GM23338 (cell line): ENCODE results near the gene TRIM71. TPM values are rescaled to one million over a fixed set of nuclear protein-coding genes. Genes with fewer than 3 reads are reported as not detected.
A peak's percentile ranks its signal among the peaks of the same experiment; 100 is the strongest.

Source experiments
- ATAC-seq: fragments of 200-7000 bp; cut with Tn5 transposase; 3 replicates; pipeline ENCODE4 v1.9.1; 2020
- DNase-seq: peaks from one replicate; pipeline ENCODE4 v3.0.0-alpha.2; 2015; ENCODE audit warnings: low spot score
- H2AFZ ChIP-seq: fragments of 200-600 bp; sonication (generic); 2 replicates; pipeline ENCODE4 v1.8.0; 2016; ENCODE audit warnings: antibody characterized with exemption, mild to moderate bottlenecking, moderate library complexity
- H3F3A ChIP-seq: fragments of 200-600 bp; sonication (generic); replicated peaks from 2 replicates; pipeline ENCODE4 v1.8.0; 2017; ENCODE audit warnings: antibody characterized with exemption, mixed run types, low read depth
- H3K27ac ChIP-seq: fragments of 200-600 bp; sonication (generic); 2 replicates; pipeline ENCODE4 v1.6.1; 2016; ENCODE audit warnings: low read depth
- H3K27me3 ChIP-seq: fragments of 200-600 bp; sonication (generic); 2 replicates; pipeline ENCODE4 v1.8.0; 2016; ENCODE audit warnings: mild to moderate bottlenecking, mixed run types, moderate library complexity; ENCODE audit not compliant: insufficient read depth
- H3K36me3 ChIP-seq: fragments of 200-600 bp; sonication (generic); 2 replicates; pipeline ENCODE4 v1.8.0; 2016; ENCODE audit warnings: mild to moderate bottlenecking; ENCODE audit not compliant: insufficient read depth
- H3K4me1 ChIP-seq: fragments of 200-600 bp; sonication (generic); 2 replicates; pipeline ENCODE4 v1.8.0; 2016; ENCODE audit warnings: mild to moderate bottlenecking, moderate library complexity; ENCODE audit not compliant: insufficient read depth
- H3K4me2 ChIP-seq: fragments of 200-600 bp; sonication (generic); 2 replicates; pipeline ENCODE4 v1.7.1; 2017; ENCODE audit warnings: mixed run types
- H3K4me3 ChIP-seq: fragments of 200-600 bp; sonication (generic); 2 replicates; pipeline ENCODE4 v1.6.1; 2016; ENCODE audit warnings: mixed run types
- H3K79me2 ChIP-seq: fragments of 200-600 bp; sonication (generic); replicated peaks from 2 replicates; pipeline ENCODE4 v1.8.0; 2017; ENCODE audit warnings: mild to moderate bottlenecking; ENCODE audit not compliant: insufficient read depth
- H3K9me2 ChIP-seq: fragments of 200-600 bp; sonication (generic); 2 replicates; pipeline ENCODE4 v1.8.0; 2017; ENCODE audit not compliant: insufficient read depth
- H4K20me1 ChIP-seq: fragments of 200-600 bp; sonication (generic); replicated peaks from 2 replicates; pipeline ENCODE4 v1.8.0; 2017; ENCODE audit warnings: mild to moderate bottlenecking; ENCODE audit not compliant: insufficient read depth
- H3K27ac Mint-ChIP-seq: 2 replicates; pipeline ENCODE4 v1.8.0; 2020; ENCODE audit warnings: inconsistent platforms, mild to moderate bottlenecking, moderate library complexity, mixed read lengths
- H3K27me3 Mint-ChIP-seq: 3 replicates; pipeline ENCODE4 v1.8.0; 2022; ENCODE audit warnings: low read depth, mild to moderate bottlenecking, moderate library complexity, mixed read lengths, inconsistent platforms; ENCODE audit not compliant: insufficient read depth, poor library complexity
- H3K36me3 Mint-ChIP-seq: 3 replicates; pipeline ENCODE4 v1.8.0; 2021; ENCODE audit warnings: low read depth, mild to moderate bottlenecking, inconsistent platforms, moderate library complexity, mixed read lengths
- H3K4me1 Mint-ChIP-seq: 3 replicates; pipeline ENCODE4 v1.8.0; 2020; ENCODE audit warnings: mild to moderate bottlenecking, inconsistent platforms, mixed read lengths
- H3K4me3 Mint-ChIP-seq: 3 replicates; pipeline ENCODE4 v1.8.0; 2021; ENCODE audit warnings: moderate library complexity, mild to moderate bottlenecking, inconsistent platforms, mixed read lengths
- H3K9me3 Mint-ChIP-seq: 3 replicates; pipeline ENCODE4 v1.8.0; 2020; ENCODE audit warnings: moderate library complexity, mild to moderate bottlenecking, inconsistent platforms, mixed read lengths
- CREB1 ChIP-seq: fragments of 250-450 bp; sonication (Bioruptor Pico); IDR thresholded peaks from 2 replicates; pipeline ENCODE4 v1.5.0; 2020; ENCODE audit warnings: low read depth, mild to moderate bottlenecking, moderate library complexity
- EZH2 ChIP-seq: fragments of 200-600 bp; sonication (generic); IDR thresholded peaks from one replicate; pipeline ENCODE4 v1.8.0; 2017; ENCODE audit warnings: antibody characterized with exemption, mild to moderate bottlenecking, low read depth; ENCODE audit not compliant: unreplicated experiment
- EZH2phosphoT487 ChIP-seq: fragments of 200-600 bp; sonication (generic); IDR thresholded peaks from one replicate; pipeline ENCODE4 v1.8.1; 2018; ENCODE audit warnings: antibody characterized with exemption; ENCODE audit not compliant: unreplicated experiment
- JUNB ChIP-seq: IDR thresholded peaks from one replicate; pipeline ENCODE4 v1.6.1; 2016; ENCODE audit warnings: antibody characterized with exemption; ENCODE audit not compliant: unreplicated experiment
- NANOG ChIP-seq: IDR thresholded peaks from 2 replicates; pipeline ENCODE4 v1.6.1; 2016; ENCODE audit warnings: antibody characterized with exemption, borderline replicate concordance
- POLR2AphosphoS5 ChIP-seq: IDR thresholded peaks from 2 replicates; pipeline ENCODE4 v1.6.1; 2016; ENCODE audit warnings: antibody characterized with exemption, low read depth
- STAT1 ChIP-seq: IDR thresholded peaks from one replicate; pipeline ENCODE4 v1.6.1; 2016; ENCODE audit warnings: antibody characterized with exemption; ENCODE audit not compliant: unreplicated experiment
- ZNF114 ChIP-seq: fragments of 250-450 bp; sonication (Bioruptor Pico); IDR thresholded peaks from 2 replicates; pipeline ENCODE4 v1.5.0; 2020; ENCODE audit warnings: mild to moderate bottlenecking, moderate library complexity
- ZNF331 ChIP-seq: fragments of 250-450 bp; sonication (Bioruptor Pico); IDR thresholded peaks from 2 replicates; pipeline ENCODE4 v1.5.0; 2020; ENCODE audit warnings: low read depth, mild to moderate bottlenecking, moderate library complexity
- polyA plus RNA-seq: library from polyadenylated mRNA; unstranded; fragments of >200 nt; fragmentation: Nextera tagmentation; extraction: Ambion mirVana; gene quantifications from 2 replicates; pipeline ENCODE4 v1.2.1, GENCODE V29; 2016
- total RNA-seq: library from RNA; depleted of rRNA; stranded (reverse); fragments of >200 nt; shearing (Covaris generic); gene quantifications from 2 replicates; pipeline ENCODE4 v1.2.3, GENCODE V29; 2014
- TF ChIP-seq, protein P1 (sequence below): fragments of 250-450 bp; sonication (Bioruptor Pico); IDR thresholded peaks from 2 replicates; pipeline ENCODE4 v1.5.0; 2020; ENCODE audit warnings: mild to moderate bottlenecking, moderate library complexity
- TF ChIP-seq, protein P2 (sequence below): IDR thresholded peaks from 2 replicates; pipeline ENCODE4 v1.6.1; 2016; ENCODE audit warnings: antibody characterized with exemption
- TF ChIP-seq, protein P3 (sequence below), 2 experiments: fragments of 200-600 bp in 1 of 2; sonication (generic) in 1 of 2; conservative IDR thresholded peaks; 2 replicates each; pipeline versions ENCODE4 v1.5.1 to v1.6.1; 2016 to 2017; ENCODE audit warnings: antibody characterized with exemption in 2 of 2, low read depth in 2 of 2, mild to moderate bottlenecking in 2 of 2, moderate library complexity in 1 of 2
- TF ChIP-seq, protein P4 (sequence below): IDR thresholded peaks from one replicate; pipeline ENCODE4 v1.6.1; 2018; ENCODE audit warnings: antibody characterized with exemption; ENCODE audit not compliant: unreplicated experiment

Gene TRIM71
- total and polyA plus RNA-seq, 2 experiments from 2014 or later = 71.5 to 346 TPM

GRCh38 chr3:32780071-32780734 lies 37.6 kb upstream of the TRIM71 start:
- TF ChIP-seq POLR2AphosphoS5 (no peak), ZNF114 (CRISPR knock-in tag) (no peak), ZNF331 (CRISPR knock-in tag) (no peak), EZH2 (no peak), STAT1 (no peak), NANOG (no peak), JUNB (no peak), CREB1 (CRISPR knock-in tag) (no peak), EZH2phosphoT487 (no peak)
- TF ChIP-seq, protein P1, sequence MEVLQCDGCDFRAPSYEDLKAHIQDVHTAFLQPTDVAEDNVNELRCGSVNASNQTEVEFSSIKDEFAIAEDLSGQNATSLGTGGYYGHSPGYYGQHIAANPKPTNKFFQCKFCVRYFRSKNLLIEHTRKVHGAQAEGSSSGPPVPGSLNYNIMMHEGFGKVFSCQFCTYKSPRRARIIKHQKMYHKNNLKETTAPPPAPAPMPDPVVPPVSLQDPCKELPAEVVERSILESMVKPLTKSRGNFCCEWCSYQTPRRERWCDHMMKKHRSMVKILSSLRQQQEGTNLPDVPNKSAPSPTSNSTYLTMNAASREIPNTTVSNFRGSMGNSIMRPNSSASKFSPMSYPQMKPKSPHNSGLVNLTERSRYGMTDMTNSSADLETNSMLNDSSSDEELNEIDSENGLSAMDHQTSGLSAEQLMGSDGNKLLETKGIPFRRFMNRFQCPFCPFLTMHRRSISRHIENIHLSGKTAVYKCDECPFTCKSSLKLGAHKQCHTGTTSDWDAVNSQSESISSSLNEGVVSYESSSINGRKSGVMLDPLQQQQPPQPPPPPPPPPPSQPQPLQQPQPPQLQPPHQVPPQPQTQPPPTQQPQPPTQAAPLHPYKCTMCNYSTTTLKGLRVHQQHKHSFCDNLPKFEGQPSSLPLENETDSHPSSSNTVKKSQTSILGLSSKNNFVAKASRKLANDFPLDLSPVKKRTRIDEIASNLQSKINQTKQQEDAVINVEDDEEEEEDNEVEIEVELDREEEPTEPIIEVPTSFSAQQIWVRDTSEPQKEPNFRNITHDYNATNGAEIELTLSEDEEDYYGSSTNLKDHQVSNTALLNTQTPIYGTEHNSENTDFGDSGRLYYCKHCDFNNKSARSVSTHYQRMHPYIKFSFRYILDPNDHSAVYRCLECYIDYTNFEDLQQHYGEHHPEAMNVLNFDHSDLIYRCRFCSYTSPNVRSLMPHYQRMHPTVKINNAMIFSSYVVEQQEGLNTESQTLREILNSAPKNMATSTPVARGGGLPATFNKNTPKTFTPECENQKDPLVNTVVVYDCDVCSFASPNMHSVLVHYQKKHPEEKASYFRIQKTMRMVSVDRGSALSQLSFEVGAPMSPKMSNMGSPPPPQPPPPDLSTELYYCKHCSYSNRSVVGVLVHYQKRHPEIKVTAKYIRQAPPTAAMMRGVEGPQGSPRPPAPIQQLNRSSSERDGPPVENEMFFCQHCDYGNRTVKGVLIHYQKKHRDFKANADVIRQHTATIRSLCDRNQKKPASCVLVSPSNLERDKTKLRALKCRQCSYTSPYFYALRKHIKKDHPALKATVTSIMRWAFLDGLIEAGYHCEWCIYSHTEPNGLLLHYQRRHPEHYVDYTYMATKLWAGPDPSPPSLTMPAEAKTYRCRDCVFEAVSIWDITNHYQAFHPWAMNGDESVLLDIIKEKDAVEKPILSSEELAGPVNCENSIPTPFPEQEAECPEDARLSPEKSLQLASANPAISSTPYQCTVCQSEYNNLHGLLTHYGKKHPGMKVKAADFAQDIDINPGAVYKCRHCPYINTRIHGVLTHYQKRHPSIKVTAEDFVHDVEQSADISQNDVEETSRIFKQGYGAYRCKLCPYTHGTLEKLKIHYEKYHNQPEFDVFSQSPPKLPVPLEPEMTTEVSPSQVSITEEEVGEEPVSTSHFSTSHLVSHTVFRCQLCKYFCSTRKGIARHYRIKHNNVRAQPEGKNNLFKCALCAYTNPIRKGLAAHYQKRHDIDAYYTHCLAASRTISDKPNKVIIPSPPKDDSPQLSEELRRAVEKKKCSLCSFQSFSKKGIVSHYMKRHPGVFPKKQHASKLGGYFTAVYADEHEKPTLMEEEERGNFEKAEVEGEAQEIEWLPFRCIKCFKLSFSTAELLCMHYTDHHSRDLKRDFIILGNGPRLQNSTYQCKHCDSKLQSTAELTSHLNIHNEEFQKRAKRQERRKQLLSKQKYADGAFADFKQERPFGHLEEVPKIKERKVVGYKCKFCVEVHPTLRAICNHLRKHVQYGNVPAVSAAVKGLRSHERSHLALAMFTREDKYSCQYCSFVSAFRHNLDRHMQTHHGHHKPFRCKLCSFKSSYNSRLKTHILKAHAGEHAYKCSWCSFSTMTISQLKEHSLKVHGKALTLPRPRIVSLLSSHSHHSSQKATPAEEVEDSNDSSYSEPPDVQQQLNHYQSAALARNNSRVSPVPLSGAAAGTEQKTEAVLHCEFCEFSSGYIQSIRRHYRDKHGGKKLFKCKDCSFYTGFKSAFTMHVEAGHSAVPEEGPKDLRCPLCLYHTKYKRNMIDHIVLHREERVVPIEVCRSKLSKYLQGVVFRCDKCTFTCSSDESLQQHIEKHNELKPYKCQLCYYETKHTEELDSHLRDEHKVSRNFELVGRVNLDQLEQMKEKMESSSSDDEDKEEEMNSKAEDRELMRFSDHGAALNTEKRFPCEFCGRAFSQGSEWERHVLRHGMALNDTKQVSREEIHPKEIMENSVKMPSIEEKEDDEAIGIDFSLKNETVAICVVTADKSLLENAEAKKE (CRISPR knock-in tag) = no peak
- TF ChIP-seq, protein P2, sequence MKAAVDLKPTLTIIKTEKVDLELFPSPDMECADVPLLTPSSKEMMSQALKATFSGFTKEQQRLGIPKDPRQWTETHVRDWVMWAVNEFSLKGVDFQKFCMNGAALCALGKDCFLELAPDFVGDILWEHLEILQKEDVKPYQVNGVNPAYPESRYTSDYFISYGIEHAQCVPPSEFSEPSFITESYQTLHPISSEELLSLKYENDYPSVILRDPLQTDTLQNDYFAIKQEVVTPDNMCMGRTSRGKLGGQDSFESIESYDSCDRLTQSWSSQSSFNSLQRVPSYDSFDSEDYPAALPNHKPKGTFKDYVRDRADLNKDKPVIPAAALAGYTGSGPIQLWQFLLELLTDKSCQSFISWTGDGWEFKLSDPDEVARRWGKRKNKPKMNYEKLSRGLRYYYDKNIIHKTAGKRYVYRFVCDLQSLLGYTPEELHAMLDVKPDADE = no peak
- TF ChIP-seq, protein P3, sequence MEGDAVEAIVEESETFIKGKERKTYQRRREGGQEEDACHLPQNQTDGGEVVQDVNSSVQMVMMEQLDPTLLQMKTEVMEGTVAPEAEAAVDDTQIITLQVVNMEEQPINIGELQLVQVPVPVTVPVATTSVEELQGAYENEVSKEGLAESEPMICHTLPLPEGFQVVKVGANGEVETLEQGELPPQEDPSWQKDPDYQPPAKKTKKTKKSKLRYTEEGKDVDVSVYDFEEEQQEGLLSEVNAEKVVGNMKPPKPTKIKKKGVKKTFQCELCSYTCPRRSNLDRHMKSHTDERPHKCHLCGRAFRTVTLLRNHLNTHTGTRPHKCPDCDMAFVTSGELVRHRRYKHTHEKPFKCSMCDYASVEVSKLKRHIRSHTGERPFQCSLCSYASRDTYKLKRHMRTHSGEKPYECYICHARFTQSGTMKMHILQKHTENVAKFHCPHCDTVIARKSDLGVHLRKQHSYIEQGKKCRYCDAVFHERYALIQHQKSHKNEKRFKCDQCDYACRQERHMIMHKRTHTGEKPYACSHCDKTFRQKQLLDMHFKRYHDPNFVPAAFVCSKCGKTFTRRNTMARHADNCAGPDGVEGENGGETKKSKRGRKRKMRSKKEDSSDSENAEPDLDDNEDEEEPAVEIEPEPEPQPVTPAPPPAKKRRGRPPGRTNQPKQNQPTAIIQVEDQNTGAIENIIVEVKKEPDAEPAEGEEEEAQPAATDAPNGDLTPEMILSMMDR (conservative IDR thresholded peaks at IDR 0.05; ENCODE audit: low read depth in 2 of 2) = no peak
- TF ChIP-seq, protein P4, sequence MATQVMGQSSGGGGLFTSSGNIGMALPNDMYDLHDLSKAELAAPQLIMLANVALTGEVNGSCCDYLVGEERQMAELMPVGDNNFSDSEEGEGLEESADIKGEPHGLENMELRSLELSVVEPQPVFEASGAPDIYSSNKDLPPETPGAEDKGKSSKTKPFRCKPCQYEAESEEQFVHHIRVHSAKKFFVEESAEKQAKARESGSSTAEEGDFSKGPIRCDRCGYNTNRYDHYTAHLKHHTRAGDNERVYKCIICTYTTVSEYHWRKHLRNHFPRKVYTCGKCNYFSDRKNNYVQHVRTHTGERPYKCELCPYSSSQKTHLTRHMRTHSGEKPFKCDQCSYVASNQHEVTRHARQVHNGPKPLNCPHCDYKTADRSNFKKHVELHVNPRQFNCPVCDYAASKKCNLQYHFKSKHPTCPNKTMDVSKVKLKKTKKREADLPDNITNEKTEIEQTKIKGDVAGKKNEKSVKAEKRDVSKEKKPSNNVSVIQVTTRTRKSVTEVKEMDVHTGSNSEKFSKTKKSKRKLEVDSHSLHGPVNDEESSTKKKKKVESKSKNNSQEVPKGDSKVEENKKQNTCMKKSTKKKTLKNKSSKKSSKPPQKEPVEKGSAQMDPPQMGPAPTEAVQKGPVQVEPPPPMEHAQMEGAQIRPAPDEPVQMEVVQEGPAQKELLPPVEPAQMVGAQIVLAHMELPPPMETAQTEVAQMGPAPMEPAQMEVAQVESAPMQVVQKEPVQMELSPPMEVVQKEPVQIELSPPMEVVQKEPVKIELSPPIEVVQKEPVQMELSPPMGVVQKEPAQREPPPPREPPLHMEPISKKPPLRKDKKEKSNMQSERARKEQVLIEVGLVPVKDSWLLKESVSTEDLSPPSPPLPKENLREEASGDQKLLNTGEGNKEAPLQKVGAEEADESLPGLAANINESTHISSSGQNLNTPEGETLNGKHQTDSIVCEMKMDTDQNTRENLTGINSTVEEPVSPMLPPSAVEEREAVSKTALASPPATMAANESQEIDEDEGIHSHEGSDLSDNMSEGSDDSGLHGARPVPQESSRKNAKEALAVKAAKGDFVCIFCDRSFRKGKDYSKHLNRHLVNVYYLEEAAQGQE = no peak
- Histone ChIP-seq H3F3A (peaks cover 35% of the 10 kb centered on the region), H3K27ac (peak overlapping the region; percentile 99), H2AFZ (no peak overlapping the region), H3K4me1 (peaks cover 43% of the 10 kb centered on the region), H3K36me3 (0 out of 2 replicates have a peak, but pooled peaks cover 3% of the 10 kb centered on the region), H3K27me3 (no peaks in the 10 kb centered on the region), H3K79me2 (peaks cover 48% of the 10 kb centered on the region), H3K9me2 (no peaks in the 10 kb centered on the region; the same call in 1 of the 2 replicates), H3K4me3 (peak overlapping the region; percentile 14), H3K4me2 (peak overlapping the region; percentile 67), H4K20me1 (no peaks in the 10 kb centered on the region)
- Mint-ChIP-seq H3K9me3 (no peaks in the 10 kb centered on the region; the same call in 2 of the 3 replicates), H3K4me3 (peak overlapping the region; percentile 30; the same call in 2 of the 3 replicates), H3K36me3 (peaks cover 15% of the 10 kb centered on the region; the same call in 2 of the 3 replicates), H3K27ac (peak overlapping the region; percentile 97), H3K4me1 (peaks cover 61% of the 10 kb centered on the region), H3K27me3 (peaks cover 22% of the 10 kb centered on the region)
- ATAC-seq (peak; percentile 26), DNase-seq (peak; percentile 74)
